Measurements from ENCODE around the gene PKNOX2. TPM values are rescaled to one million over a fixed set of nuclear protein-coding genes. Genes with fewer than 3 reads are reported as not detected.

The PKNOX2 gene
- total and polyA plus RNA-seq, 10 of the 15 experiments (the other 5 are each of a cell fraction or from before 2014, with no cell fraction given): not detected

GRCh38 chr11:125468025-125468424, 303.5 kb downstream of the PKNOX2 start:
- POLR2A ChIA-PET: no interaction called here

GRCh38 chr11:125468852-125469251, 304.3 kb downstream of the PKNOX2 start:
- FAIRE-seq: no peak
- intact Hi-C loops (cut with micrococcal nuclease; ENCODE audit: unreplicated experiment): no loop called here
- RAD21 ChIA-PET (ENCODE audit: unreplicated experiment): no interaction called here

More at GRCh38 chr11:125468025-125468424, 303.5 kb downstream of the PKNOX2 start:
- no peaks in the 10 kb centered on the region for H3K27me3 ChIP-seq (replicated peaks in 1 of 2; ENCODE audit: control insufficient read depth in 2 of 2, insufficient read depth in 2 of 2, low read length in 1 of 2)
- no peak overlapping the region for H3K4me2 ChIP-seq (ENCODE audit: control insufficient read depth, insufficient read depth)
- intact Hi-C loops (cut with micrococcal nuclease; ENCODE audit: unreplicated experiment) (no loop called here), in situ Hi-C loops (cut with MboI) (no loop called here)
- no peak overlapping the region for H3K9ac ChIP-seq (ENCODE audit: control insufficient read depth, insufficient read depth, low read length)
- no TSS peak for BruUV-seq (replicated peaks)
- SMC1A ChIA-PET (ENCODE audit: uncharacterized antibody, unreplicated experiment): no interaction called here
- RAD21 ChIA-PET (ENCODE audit: unreplicated experiment): no interaction called here
- no peaks in the 10 kb centered on the region for H3K36me3 ChIP-seq (ENCODE audit: control insufficient read depth in 2 of 2, insufficient read depth in 2 of 2, low read length in 1 of 2)
- no peak overlapping the region for H3K4me3 ChIP-seq
- CTCF ChIA-PET: no interaction called here
- FAIRE-seq (no peak), ATAC-seq (no peak), DNase-seq (ENCODE audit: low read depth, low spot score) (no peak)
- no peak overlapping the region for H2AFZ ChIP-seq (ENCODE audit: control insufficient read depth, low read depth, low read length)
- TF ChIP-seq MEF2B (IDR thresholded peaks at IDR 0.05; ENCODE audit: partially characterized antibody, poor library complexity, severe bottlenecking) (no peak), ZNF622 (IDR thresholded peaks at IDR 0.05) (no peak), IKZF1 (conservative IDR thresholded peaks at IDR 0.05) (no peak), ZNF24 (IDR thresholded peaks at IDR 0.05) (no peak), NFYB (IDR thresholded peaks at IDR 0.05; ENCODE audit: insufficient read depth, low read depth, low read length) (no peak), FOS (IDR thresholded peaks at IDR 0.05; ENCODE audit: borderline replicate concordance, extremely low read depth, insufficient read length) (no peak)
- no peak overlapping the region for H3K27ac ChIP-seq (ENCODE audit: control insufficient read depth, insufficient read depth)
- no peaks in the 10 kb centered on the region for H3K9me3 ChIP-seq (replicated peaks; ENCODE audit: control insufficient read depth, insufficient read depth, low read length)
- no peaks in the 10 kb centered on the region for H3K4me1 ChIP-seq (ENCODE audit: control insufficient read depth, insufficient read depth, low read length)
- H3K79me2 ChIP-seq (ENCODE audit: control insufficient read depth, insufficient read depth, low read length): no peaks in the 10 kb centered on the region
- no peaks in the 10 kb centered on the region for H4K20me1 ChIP-seq (ENCODE audit: control insufficient read depth, insufficient read depth)

More at GRCh38 chr11:125468852-125469251, 304.3 kb downstream of the PKNOX2 start:
- Histone ChIP-seq H3K79me2 (ENCODE audit: control insufficient read depth, insufficient read depth, low read length) (no peaks in the 10 kb centered on the region), H3K9ac (ENCODE audit: control insufficient read depth, insufficient read depth, low read length) (no peak overlapping the region), H3K4me1 (ENCODE audit: control insufficient read depth, insufficient read depth, low read length) (no peaks in the 10 kb centered on the region), H3K9me3 (replicated peaks; ENCODE audit: control insufficient read depth, insufficient read depth, low read length) (no peaks in the 10 kb centered on the region), H3K4me3 (no peak overlapping the region), H4K20me1 (ENCODE audit: control insufficient read depth, insufficient read depth) (no peaks in the 10 kb centered on the region), H3K4me2 (ENCODE audit: control insufficient read depth, insufficient read depth) (no peak overlapping the region), H2AFZ (ENCODE audit: control insufficient read depth, low read depth, low read length) (no peak overlapping the region), H3K36me3 (ENCODE audit: control insufficient read depth in 2 of 2, insufficient read depth in 2 of 2, low read length in 1 of 2) (no peaks in the 10 kb centered on the region), H3K27ac (ENCODE audit: control insufficient read depth, insufficient read depth) (no peak overlapping the region), H3K27me3 (replicated peaks in 1 of 2; ENCODE audit: control insufficient read depth in 2 of 2, insufficient read depth in 2 of 2, low read length in 1 of 2) (no peaks in the 10 kb centered on the region)
- TF ChIP-seq STAT1 (conservative IDR thresholded peaks at IDR 0.05) (no peak), MTA2 (IDR thresholded peaks at IDR 0.05; ENCODE audit: low read depth) (no peak), POLR2AphosphoS2 (IDR thresholded peaks at IDR 0.05; ENCODE audit: low read depth, low read length) (no peak), ZBED1 (IDR thresholded peaks at IDR 0.05; ENCODE audit: borderline replicate concordance) (no peak), MXI1 (IDR thresholded peaks at IDR 0.05; ENCODE audit: low read depth, low read length) (no peak), CBFB (IDR thresholded peaks at IDR 0.05; ENCODE audit: low read depth) (no peak), EGR1 (IDR thresholded peaks at IDR 0.05; ENCODE audit: borderline replicate concordance in 1 of 2, low read depth in 2 of 2, low read length in 2 of 2) (no peak)
- DNase-seq (ENCODE audit: low read depth, low spot score) (no peak), ATAC-seq (no peak)
- in situ Hi-C loops (cut with MboI): no loop called here
- BruUV-seq (replicated peaks): no TSS peak
- ChIA-PET POLR2A (interaction anchor here (0.6 kb wide), 1 partner anchor 44 kb away, joined by 3 read pairs; no protein-coding TSS in a partner anchor), CTCF (interaction anchor here (0.6 to 0.9 kb wide), 2 partner anchors 131 to 158 kb away, joined by 3 read pairs; no protein-coding TSS in a partner anchor), SMC1A (ENCODE audit: uncharacterized antibody, unreplicated experiment) (no interaction called here)
- 100% methylated on average over 2 of the region's 2 CpGs for WGBS (ENCODE audit: insufficient coverage, insufficient replicate concordance, low lambda C conversion rate, missing lambda C conversion rate)

Data from GM12878 (cell line).